Jurkat, Clone E6-1 (cell line): Measurements from ENCODE around the gene BRD3.

Experiments used
- DNase-seq: peaks from one replicate; pipeline ENCODE4 v3.0.0-alpha.2; 2011; ENCODE audit warnings: low read depth, low spot score
- H3K4me3 ChIP-seq: 2 replicates; pipeline ENCODE4 v1.5.1; 2011; ENCODE audit warnings: mild to moderate bottlenecking, low read length, control low read depth, moderate library complexity

Gene BRD3

DNA sequence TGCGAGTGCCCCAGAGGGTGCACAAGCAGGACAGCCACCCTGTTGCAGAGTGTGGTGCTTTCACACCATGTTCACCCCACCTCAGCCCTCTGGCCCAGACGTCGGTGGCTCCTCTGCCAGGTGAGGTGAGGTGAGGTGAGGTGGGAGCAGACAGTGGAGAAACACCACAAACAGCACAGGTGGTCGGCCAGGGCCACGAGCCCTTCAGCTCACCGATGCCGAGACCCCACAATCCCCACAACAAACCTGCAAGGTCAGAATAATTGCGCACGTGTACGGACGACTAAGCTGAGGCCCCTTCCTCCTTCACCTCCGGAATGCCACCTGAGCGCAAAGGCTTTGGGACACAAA lies 10.5 kb downstream of the BRD3 start:
- no peak overlapping the region for H3K4me3 ChIP-seq
- DNase-seq = no peak

DNA sequence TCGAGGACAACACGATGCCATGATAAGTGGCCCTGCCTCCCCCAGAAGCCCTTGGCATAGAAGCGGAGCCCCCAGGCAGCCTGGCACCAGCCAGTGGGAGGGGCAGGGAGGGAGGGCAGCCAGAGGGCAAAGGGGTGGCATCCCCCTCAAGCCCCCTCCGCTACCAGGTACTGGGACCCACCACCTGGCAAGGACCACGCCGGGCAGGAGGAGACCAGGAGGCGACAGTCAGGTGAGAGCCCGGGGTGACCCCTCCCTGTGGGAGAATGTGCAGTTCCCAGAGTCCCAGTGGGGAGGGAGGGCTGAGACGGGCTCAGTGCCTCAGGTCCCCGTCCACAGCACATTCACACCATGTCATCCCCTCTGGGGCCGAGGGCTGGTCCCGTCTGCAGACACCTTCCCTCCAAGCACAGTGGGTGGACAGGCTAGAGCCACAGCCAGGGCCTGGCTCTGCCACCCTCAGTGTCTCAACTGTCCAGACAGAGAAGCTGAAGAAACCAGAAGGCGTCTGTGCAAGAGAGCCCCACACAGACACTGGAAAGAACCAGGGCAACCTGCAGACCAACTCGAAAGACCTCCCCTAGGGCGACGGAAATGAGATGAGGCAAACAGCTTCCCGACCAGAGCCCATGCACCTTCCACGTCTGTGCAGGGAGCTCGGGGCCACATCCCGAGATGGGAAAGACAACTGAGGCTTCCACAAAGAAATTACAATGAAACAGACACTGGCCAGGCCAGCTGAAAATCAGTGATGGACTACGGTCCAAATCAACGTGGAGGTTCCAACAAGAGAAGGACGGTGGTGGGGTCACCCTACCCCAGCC lies 11.1 kb downstream of the BRD3 start:
- no peak overlapping the region for H3K4me3 ChIP-seq
- no peak for DNase-seq

DNA sequence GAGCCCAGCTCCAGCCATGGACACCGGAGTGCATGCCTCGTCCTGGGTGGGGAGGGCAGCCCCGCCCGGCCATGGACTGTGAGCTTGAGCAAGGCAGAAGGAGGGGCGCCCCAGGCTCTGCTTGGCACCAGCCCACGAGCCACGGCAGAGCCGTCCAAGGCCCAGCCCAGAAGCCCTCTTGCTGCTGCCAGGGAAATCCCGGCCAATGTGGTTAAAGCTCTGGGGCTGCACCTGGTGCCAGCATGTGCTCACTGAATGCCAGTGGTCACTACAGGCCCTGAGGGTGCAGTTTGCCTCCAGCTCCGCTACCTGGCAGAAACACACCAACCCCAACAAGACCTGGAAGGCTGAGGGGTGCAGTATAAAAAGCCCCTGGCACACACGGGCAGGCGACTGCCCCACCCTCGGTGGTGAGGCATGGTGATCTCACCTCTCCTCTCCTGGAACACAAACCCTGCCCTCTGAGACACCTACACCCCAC lies 11.8 kb downstream of the BRD3 start:
- DNase-seq = no peak
- H3K4me3 ChIP-seq = no peak overlapping the region

DNA sequence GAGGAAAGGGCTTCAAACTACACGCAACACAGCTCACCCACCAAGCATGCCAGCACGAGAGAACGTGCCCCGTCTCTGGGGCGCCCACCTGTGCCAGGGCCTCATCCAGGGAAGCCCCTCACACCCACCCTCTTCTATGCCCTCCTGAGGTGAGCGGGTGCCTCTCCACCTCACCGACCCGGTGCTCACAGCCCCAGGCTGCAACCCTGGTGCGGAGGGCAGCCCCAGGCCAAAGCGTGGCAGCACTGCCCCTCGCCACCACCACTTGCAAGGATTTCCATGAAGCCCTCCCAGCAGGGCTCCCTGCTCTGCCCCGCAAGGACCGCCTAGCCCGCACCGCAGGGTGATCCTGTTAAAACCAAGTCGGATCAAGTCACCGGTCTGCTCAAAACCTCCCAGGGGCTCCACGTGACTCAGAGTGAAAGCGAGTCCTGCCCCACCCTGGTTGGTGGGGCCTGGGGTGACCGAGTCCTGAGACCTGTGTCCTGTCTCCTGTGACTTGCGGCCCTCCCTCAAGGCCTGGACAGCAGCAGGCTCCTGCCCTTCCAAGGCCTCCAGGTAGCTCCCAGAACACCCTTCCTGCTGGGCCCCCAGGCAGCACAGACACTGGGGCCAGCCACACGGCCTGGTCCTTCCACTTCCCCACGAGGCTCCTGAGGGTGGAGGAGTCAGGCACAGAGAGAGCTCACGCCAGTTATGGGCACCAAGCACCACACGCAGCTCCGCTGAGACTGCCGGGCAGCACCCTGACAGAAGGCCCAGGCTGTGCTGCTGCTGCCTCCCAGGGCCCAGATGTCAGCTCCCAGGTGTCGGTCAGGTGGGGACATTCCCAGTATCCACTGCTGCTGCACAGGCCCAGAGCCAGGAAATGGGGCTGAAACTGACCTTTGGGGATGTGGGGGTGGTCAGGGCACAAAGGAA lies 12.7 kb downstream of the BRD3 start:
- no peak for DNase-seq
- H3K4me3 ChIP-seq = no peak overlapping the region

DNA sequence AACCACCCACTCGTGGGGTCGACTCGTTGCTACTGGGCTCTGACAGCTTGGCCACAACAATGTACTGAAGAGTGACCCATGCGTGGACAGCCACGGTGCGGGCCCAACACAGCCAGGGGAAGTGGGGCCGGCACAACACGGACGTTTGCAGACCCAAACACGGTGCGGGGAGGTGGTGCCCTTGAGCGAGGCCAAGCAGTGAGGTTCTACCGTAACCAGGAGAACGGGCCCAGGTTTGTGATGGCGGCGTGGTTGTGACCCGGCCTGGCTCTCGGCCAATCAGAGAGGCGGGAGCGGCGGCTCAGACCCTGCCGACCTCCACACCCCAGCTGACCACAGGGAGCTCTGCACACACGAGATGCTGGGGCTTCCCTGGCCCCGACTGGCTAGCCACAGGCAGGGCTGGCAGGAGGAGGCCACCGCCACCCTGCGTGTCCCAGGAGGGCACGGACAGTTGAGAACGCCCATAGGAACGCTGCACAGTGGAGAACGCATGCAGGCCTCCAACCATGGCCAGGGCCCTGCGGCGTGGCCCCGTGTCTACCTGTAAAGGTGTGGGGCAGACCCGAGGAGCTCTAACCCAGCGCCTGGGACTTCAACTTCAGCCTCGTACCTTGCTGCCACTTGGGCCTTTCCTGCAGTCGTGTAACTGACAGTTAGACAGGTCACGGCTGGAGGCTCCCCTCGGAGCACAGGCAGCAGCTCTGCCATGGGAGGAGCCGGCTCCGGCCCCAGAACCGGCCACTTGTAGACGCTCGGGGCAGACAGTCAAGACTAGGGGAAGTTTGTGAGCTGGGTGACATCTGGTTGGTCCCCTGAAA lies 13.7 kb downstream of the BRD3 start:
- DNase-seq = no peak
- H3K4me3 ChIP-seq = no peak overlapping the region

DNA sequence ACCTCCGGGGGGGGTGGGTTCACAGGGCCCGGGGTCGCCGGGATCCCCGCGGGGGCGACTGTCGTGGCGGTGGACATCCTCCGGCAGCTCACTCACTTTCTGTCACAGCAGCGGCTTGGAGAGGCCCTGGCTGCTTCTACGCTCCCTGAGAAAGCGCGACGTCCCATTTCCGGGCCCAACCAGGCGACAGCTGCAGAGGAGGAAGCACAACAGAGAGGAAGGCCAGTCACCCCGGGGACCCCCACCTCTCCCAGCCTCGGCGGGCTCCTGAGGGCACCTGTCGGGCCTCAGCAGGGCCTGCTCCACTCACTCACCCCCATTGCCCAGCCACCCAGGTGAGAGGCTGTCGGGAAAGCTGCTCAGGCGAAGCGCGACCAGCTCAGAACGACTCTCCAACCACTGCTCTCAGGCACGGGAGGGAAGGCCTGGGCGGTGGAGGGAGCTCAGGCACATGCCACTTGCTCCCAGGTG lies 14.4 kb downstream of the BRD3 start:
- DNase-seq = no peak
- H3K4me3 ChIP-seq = no peak overlapping the region

DNA sequence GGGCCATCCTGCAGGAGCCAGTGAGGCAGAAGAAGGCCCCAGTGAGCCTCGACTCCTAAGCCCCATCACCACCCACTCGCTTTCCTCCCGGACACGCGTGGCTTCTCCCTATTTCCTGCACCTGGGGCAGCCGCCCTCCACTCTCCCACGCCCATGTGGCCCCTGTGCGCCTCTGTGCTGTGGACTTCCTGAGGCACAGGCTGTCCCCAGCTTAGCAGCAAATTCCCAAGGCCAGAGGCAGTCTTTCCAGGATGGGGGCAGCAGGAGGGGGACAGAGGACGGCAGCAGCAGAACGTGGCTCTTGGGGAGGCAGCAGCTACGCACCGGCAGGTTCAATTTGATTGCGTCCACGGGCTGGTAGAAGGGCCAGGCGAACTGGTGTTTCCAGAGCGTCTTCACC lies 14.9 kb downstream of the BRD3 start:
- H3K4me3 ChIP-seq = no peak overlapping the region
- DNase-seq = no peak

DNA sequence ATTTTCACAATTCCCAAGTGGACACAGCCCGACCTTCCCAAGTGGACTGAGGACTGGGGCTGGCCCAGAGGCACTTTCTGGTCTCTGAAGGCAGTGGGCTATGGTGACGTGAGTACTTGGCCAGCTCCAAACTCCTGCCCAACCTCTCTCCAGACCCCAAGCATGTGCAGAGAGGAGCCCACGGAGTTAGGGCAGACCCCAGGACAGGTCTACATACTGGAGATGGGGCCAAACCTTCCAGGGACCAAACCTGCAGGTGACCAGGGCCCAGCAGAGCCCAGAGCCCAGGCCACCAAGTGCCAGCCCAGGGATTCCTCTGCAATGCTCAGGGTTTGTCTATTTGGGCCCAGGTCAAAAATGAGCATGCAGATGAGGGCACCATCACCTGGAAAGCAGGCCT lies 15.3 kb downstream of the BRD3 start:
- no peak for DNase-seq

DNA sequence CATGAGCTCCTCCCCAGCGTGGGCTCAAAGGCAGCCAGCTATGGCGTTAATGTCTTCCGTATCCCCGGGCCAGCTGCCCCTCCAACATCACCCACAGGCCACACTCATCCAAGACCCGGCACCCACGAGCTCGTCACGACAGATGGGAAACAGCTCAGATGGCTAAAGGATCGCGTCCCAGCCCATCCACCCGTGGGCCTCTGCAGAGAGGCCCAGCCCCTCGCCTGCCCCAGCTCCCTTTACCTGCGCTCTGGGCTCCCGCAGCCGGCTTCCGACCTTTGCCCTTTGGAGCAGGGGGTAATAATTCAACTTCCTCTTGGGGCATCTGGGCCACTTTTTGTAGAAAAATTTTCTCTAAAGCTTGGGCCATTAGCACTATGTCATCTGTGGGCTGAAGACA lies 16.5 kb downstream of the BRD3 start:
- no peak for DNase-seq
- no peak overlapping the region for H3K4me3 ChIP-seq

More for the DNA sequence above, 15.3 kb downstream of the BRD3 start:
- no peak overlapping the region for H3K4me3 ChIP-seq

DNA sequence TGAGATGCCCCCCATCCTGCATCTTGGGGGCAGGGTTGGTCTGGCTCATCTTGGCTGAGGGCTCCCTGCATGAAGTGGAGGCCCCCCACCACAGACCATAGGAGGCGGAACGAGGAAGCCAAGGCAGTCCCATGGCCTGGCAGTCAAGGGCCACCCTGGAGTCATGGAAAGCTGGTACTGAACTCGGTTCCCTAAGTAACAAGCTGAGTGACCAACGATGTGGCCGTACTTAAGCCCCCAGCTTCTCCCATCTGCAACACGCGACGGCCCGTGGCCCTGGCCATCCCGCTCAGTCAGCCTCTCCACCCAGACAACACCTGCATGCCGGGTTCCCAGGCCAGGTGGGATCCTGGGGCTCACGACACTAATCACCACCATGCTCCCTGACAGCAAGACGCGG lies 17.1 kb downstream of the BRD3 start:
- DNase-seq = no peak
- H3K4me3 ChIP-seq = no peak overlapping the region

DNA sequence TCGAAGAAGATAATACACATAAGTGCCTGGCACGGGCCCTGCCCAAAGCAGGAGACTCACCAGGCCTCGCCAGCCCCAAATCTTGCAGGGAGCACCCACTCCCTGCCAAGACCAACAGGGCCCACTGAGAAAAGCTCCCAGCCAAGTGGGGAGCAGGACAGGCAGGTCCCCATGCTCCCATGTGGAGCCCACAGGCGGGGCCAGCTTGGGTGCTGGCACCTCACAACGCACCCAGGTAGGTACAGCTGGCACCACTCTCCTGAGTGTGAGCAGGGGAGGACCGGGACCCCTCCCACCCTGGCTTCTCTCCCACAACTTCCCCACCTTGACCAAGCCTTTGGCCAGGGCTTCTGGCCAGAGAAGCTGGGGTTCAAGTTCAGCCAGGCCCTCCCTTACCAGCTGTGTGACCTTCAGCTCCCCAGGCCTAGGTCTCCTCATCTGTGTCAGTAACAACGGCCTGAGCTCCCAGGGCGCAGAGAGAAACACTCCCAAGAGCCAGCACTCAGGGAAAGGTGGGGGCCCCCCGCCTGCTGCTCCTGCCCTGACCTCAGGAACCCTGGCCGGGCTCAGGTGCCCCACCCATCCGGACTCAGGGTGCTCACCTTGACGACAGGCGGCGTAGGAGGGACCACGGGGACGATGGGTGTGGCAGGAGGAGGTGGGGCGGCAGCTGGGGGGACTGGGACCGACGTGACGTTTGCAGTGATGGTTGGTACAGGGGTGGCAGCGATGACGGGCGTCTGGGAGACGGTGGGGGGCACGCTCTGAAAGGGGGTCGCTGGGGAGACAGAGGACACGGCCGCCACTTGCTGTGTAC lies 17.8 kb downstream of the BRD3 start:
- H3K4me3 ChIP-seq = no peak overlapping the region
- no peak for DNase-seq

DNA sequence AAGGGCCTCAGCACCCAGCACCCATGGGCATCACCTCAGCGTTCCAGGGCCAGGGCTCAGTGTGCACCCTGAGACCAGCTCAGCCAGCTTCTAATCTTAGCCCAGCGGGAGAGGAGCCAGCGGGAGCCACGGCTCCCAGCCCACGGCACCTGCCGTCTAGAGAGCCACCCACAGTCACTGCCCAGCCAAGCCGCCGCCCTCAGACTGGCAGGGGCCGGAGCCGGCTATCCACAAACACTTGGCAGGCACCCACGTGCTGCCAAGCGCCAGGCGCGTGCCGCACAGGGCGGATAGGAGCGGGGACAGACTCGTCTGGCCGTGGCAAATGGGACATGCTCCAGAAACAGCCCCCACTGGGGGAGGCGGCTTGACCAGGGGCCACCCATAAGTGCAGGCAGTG lies 18.6 kb downstream of the BRD3 start:
- no peak overlapping the region for H3K4me3 ChIP-seq
- no peak for DNase-seq

DNA sequence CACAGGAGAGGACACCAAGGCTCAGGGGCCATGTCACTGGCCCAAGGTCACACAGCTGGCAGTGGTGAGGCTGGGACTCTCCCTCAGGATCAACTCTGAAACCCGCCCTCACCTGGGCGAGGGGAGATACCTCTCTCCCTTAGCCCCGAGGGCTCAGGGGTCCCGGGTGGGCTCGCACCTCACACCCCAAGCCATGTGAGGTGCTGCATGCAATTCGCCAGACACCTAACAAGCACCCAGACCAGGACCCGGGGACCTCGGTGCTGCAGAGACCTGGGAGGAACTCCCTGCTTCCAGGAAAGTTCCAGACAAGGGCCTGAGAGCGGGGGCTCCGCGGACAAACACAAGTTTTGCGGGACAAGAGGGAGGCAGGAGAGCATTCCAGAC lies 19.3 kb downstream of the BRD3 start:
- DNase-seq = no peak
- no peak overlapping the region for H3K4me3 ChIP-seq

DNA sequence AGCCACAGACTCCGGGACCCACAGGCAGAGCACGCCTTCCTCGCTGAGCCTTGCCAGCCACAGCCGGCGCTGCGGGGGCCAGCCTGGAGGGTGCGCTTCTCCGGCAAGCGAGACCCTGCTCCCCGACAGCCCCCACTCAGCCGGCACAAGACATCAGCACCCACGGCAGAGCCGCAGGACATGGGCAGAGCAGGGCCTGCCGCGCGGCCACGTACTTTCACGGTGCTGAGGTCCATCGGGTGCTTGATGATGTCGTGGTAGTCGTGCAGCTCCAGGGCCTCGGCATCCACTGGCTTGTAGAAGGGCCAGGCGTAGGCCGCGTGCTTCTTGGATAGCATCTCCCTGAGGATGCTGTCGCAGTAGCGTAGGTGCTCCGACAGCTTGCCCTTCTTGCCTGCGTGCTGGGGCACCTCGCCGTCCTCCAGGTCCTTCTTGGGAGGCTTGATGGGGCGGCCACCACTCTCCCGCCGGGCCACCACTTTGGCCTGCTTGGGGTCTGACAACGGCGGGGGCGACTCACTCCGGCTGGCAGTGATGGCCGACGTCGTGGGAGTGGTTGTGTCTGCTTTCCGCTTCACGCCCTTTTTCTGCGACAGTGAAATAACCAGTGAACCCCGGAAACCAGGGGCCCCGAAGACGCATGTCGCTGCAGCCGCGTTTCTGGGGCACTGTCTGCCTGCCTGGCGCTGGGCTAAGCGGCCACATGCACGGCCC lies 19.8 kb downstream of the BRD3 start:
- no peak for DNase-seq
- no peak overlapping the region for H3K4me3 ChIP-seq

DNA sequence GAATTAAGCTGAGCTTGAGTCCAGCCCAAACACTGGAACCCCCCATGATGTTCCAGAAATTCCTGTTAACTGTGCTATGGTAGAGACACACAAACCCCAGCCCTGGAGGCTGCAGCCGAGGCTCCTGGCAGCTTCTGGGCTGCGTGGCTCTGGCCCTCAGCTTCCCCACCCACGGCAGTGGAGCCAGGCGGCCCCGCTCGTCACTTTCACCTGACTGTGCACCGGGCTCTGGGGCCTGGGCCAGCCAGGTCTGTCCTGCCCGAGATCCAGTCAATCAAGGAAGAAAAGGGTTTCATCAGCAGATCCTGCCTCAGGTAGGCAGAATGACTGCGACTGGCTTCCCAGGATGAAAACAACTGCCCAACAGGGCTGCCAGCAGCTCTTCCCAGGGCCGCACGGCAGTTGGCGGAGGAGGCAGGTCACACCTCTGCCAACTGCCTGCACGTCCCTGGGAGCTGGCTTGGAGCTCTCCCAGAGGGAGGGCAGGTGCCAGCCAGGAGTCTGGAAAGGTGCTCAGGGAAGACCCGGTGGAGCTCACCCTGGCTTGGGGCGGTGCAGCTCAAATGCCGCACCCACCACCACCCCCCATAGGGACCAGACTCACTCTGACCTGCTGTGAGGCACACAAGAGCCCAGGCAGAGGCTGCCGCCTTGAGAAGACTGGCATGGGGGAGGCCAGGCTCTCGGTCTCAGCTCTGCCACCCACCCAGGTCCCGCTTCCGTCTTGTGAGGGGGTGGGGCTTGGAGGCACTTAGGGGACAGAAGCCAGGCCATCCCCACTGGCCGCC lies 20.7 kb downstream of the BRD3 start:
- H3K4me3 ChIP-seq = no peak overlapping the region
- no peak for DNase-seq

DNA sequence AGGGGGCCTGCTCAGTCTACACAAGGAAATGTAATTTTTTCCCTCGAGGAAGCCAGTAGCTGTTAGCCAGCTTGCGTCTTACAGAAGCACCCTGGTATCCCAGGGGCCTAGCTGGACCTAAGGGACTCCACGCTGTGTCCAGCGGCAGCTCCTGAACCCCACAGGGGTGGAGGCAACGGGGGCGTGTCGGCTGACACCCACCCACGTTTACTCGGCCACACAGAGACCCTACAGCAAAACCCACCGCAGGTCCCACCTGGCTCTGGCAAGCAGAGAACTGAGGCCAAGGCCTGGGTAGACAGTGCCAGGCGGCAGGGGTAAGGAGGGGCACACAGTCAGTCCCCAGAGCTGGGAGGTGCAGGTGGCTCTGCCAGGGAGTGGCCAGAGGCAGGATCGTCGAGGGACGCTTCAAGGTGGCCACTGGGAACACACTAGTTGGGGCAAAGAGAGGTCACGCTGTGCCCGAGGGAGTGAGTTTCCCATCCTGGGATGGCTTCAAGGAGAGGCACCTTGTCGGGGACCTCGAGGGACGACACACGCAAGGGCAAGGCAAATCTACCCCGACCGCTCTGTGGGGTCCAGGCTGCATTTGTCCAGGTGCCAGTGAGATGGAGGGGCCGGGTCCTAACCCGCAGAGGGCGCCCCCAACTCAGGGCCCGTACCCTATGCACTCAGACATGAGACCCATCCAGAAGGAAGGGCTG lies 21.8 kb downstream of the BRD3 start:
- DNase-seq = no peak

DNA sequence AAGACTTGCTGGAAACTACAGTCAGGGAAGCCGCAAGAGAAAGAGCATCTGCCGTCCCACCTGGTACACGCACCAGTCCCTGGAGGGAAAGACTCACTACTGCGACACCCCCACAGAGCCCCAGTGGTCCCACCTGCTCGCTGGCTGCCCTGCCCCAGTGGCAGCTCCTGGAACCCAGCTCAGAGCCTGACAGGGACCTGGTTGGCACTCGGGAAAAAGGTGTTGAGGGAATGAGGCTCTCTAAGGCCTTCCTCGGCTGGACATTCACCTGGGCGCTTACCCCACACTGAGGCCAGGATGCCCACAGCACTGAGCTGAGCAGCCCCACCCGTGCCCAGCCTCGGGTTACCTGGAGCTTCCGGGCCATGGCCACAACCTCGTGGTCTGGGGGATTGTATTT lies 22.9 kb downstream of the BRD3 start:
- no peak overlapping the region for H3K4me3 ChIP-seq
- DNase-seq = no peak

More for the DNA sequence above, 21.8 kb downstream of the BRD3 start:
- H3K4me3 ChIP-seq = no peak overlapping the region
